Upper lobe of left lung (tissue), 6 donors: ENCODE data around the gene SPACA9. TPM values are rescaled to one million over a fixed set of nuclear protein-coding genes. Genes with fewer than 3 reads are reported as not detected.
A peak's percentile ranks its signal among the peaks of the same experiment; 100 is the strongest.

ENCODE experiments used
- ATAC-seq, 2 donors: fragments of 200-7000 bp; cut with Tn5 transposase; one replicate each; pipeline ENCODE4 v1.9.1; 2022; ENCODE audit warnings: mild to moderate bottlenecking in 2 of 2, moderate library complexity in 2 of 2; ENCODE audit not compliant: low FRiP score in 2 of 2
- DNase-seq, 2 donors: peaks; one replicate each; pipeline ENCODE4 v3.0.0-alpha.2; 2019 to 2020
- H3K27ac ChIP-seq, 4 donors: fragments of 200-600 bp; sonication (generic); one replicate each; pipeline ENCODE4 v1.5.1; 2016 to 2019
- H3K27me3 ChIP-seq, 4 donors: fragments of 200-600 bp; sonication (generic); one replicate each; pipeline ENCODE4 v1.5.1; 2017 to 2019
- H3K36me3 ChIP-seq, 4 donors: fragments of 200-600 bp; sonication (generic); one replicate each; pipeline ENCODE4 v1.5.1; 2016 to 2019
- H3K4me1 ChIP-seq, 4 donors: fragments of 200-600 bp; sonication (generic); one replicate each; pipeline ENCODE4 v1.5.1; 2018 to 2019
- H3K4me3 ChIP-seq, 4 donors: fragments of 200-600 bp; sonication (generic); one replicate each; pipeline ENCODE4 v1.5.1; 2017 to 2019; ENCODE audit warnings: mild to moderate bottlenecking in 2 of 4, moderate library complexity in 1 of 4
- H3K9me3 ChIP-seq, 4 donors: fragments of 200-600 bp; sonication (generic); one replicate each; pipeline ENCODE4 v1.5.1; 2018 to 2019
- EP300 ChIP-seq, 4 donors: sonication (generic); formaldehyde crosslinking; IDR thresholded peaks; one replicate each; pipeline ENCODE4 v1.5.1; 2017; ENCODE audit warnings: antibody characterized with exemption in 4 of 4, control low read depth in 2 of 4
- POLR2A ChIP-seq, 4 donors: fragments of 450-650 bp; IDR thresholded peaks; one replicate each; pipeline ENCODE4 v1.5.1; 2016 to 2017; ENCODE audit warnings: antibody characterized with exemption in 4 of 4, mild to moderate bottlenecking in 2 of 4
- POLR2AphosphoS5 ChIP-seq, 2 donors: sonication (generic); formaldehyde crosslinking; IDR thresholded peaks; one replicate each; pipeline ENCODE4 v1.5.1; 2017; ENCODE audit warnings: antibody characterized with exemption in 2 of 2
- WGBS, 2 donors: methylation state at CpG; one replicate each; pipeline ENCODE4 v1.1.5; 2017 to 2018; 5-methylcytosine and 5-hydroxymethylcytosine counted together
- total RNA-seq, 6 donors: library from RNA; depleted of rRNA in 4 of 6; stranded (reverse); fragments of >200 nt in 4 of 6; gene quantifications; one replicate each; pipeline versions ENCODE4 v1.1.0 to v1.2.1, GENCODE V29; 2016 to 2021
- TF ChIP-seq, protein P1 (sequence below), 6 experiments: fragments of 450-650 bp in 4 of 6; fragments of 200-600 bp in 2 of 6; sonication (generic) in 2 of 6; IDR thresholded peaks; one replicate each; pipeline ENCODE4 v1.5.1; 2016 to 2019; ENCODE audit warnings: antibody characterized with exemption in 6 of 6
- donor health status: DM: no; HTN: no; CAD: no; lungs with moderate emphysema.
- donor health status: DM: no; HTN: yes; CAD: no; lungs with severe emphysema.

Gene SPACA9
- 10 to 100 TPM in 2 of 6 donors, 1 to 10 TPM in 4; 4.4 to 27.1 (median 7.1) TPM for total RNA-seq

GRCh38 chr9:132878695-132879456 lies at the start of gene SPACA9:
SPACA9 (plus strand) TSS chr9:132878898; CDS start chr9:132883948, 5,050 bp downstream.
- H3K4me3 ChIP-seq, result peak within 1 kb of the TSS; percentile 81 to 87 (median 85)
- 19 to 25% methylated on average over 23 to 28 of the region's 42 CpGs for WGBS, 2 donors
- H3K9me3 ChIP-seq, result no peaks in the 10 kb centered on the region
- no peaks in the 10 kb centered on the region for H3K36me3 ChIP-seq
- H3K27me3 ChIP-seq, result no peaks in the 10 kb centered on the region
- peak; percentile 72 to 93 for ATAC-seq
- H3K4me1 ChIP-seq, result peaks cover 6 to 20% (median 10%) of the 10 kb centered on the region in 4 donors
- H3K27ac ChIP-seq, result peak within 1 kb of the TSS; percentile 82 to 85 (median 83)
- peak; percentile 72 to 94 for DNase-seq
- TF ChIP-seq POLR2A (IDR thresholded peaks at IDR 0.05) (peak in 1 of 4 donors; percentile 13), EP300 (IDR thresholded peaks at IDR 0.05) (no peak), POLR2AphosphoS5 (IDR thresholded peaks at IDR 0.05) (peak in 1 of 2 donors; percentile 7)
- TF ChIP-seq, protein P1, sequence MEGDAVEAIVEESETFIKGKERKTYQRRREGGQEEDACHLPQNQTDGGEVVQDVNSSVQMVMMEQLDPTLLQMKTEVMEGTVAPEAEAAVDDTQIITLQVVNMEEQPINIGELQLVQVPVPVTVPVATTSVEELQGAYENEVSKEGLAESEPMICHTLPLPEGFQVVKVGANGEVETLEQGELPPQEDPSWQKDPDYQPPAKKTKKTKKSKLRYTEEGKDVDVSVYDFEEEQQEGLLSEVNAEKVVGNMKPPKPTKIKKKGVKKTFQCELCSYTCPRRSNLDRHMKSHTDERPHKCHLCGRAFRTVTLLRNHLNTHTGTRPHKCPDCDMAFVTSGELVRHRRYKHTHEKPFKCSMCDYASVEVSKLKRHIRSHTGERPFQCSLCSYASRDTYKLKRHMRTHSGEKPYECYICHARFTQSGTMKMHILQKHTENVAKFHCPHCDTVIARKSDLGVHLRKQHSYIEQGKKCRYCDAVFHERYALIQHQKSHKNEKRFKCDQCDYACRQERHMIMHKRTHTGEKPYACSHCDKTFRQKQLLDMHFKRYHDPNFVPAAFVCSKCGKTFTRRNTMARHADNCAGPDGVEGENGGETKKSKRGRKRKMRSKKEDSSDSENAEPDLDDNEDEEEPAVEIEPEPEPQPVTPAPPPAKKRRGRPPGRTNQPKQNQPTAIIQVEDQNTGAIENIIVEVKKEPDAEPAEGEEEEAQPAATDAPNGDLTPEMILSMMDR (IDR thresholded peaks at IDR 0.05), result no peak

GRCh38 chr9:132832171-132832881 lies 46.4 kb upstream of the SPACA9 start:
- DNase-seq (no peak), ATAC-seq (no peak)
- Histone ChIP-seq H3K36me3 (no peaks in the 10 kb centered on the region), H3K27ac (no peak overlapping the region), H3K9me3 (no peaks in the 10 kb centered on the region), H3K4me3 (no peak overlapping the region), H3K27me3 (no peaks in the 10 kb centered on the region), H3K4me1 (peaks cover 0 to 5% (median 2%) of the 10 kb centered on the region in 4 donors)
- 55 to 67% methylated on average over 9 of the region's 9 CpGs for WGBS, 2 donors
- no peak for TF ChIP-seq POLR2A (IDR thresholded peaks at IDR 0.05)
- TF ChIP-seq POLR2AphosphoS5 (IDR thresholded peaks at IDR 0.05), result no peak
- no peak for TF ChIP-seq EP300 (IDR thresholded peaks at IDR 0.05)
- TF ChIP-seq, protein P1 (IDR thresholded peaks at IDR 0.05), result no peak

GRCh38 chr9:132833550-132834121 lies 45.1 kb upstream of the SPACA9 start:
- Histone ChIP-seq H3K27ac (no peak overlapping the region), H3K4me1 (no peaks in the 10 kb centered on the region), H3K36me3 (no peaks in the 10 kb centered on the region), H3K27me3 (no peaks in the 10 kb centered on the region), H3K4me3 (no peak overlapping the region), H3K9me3 (no peaks in the 10 kb centered on the region)
- ATAC-seq, result no peak
- TF ChIP-seq POLR2A (IDR thresholded peaks at IDR 0.05) (no peak), EP300 (IDR thresholded peaks at IDR 0.05) (no peak), POLR2AphosphoS5 (IDR thresholded peaks at IDR 0.05) (no peak)
- TF ChIP-seq, protein P1 (IDR thresholded peaks at IDR 0.05), result no peak
- no peak for DNase-seq
- WGBS, 2 donors, result 69 to 78% methylated on average over 24 of the region's 24 CpGs

DNA sequence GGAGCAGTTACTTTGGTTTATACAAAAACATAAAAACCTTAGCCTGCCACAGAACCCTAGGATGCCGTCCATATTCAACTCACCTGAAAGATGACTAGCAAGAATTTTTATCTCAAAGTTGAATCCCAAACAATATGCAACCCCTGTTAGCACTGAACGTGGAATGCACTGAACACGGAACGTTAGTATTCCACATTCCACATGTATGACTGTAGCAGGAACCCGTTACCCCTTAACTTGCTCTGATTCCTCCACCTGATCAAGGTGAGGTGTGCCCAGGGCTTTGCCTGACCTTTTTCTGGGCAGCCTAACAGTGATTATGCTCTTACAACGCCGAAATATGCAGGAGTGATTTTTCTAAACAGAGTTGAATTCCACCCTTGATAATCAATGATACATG lies 44.4 kb upstream of the SPACA9 start:
- Histone ChIP-seq H3K4me3 (no peak overlapping the region), H3K4me1 (no peaks in the 10 kb centered on the region), H3K9me3 (no peaks in the 10 kb centered on the region), H3K27me3 (no peaks in the 10 kb centered on the region), H3K27ac (no peak overlapping the region), H3K36me3 (no peaks in the 10 kb centered on the region)
- TF ChIP-seq EP300 (IDR thresholded peaks at IDR 0.05), result no peak
- TF ChIP-seq POLR2A (IDR thresholded peaks at IDR 0.05), result no peak
- TF ChIP-seq, protein P1 (IDR thresholded peaks at IDR 0.05), result no peak
- TF ChIP-seq POLR2AphosphoS5 (IDR thresholded peaks at IDR 0.05), result no peak
- DNase-seq, result no peak
- ATAC-seq, result no peak
- WGBS, 2 donors, result 81 to 91% methylated on average over 3 to 7 of the region's 7 CpGs
